HG03159 (cell line): ENCODE results near the gene PEMT.

Experiments
- ATAC-seq: cut with Tn5 transposase; IDR thresholded peaks from one replicate; pipeline ENCODE4 v1.9.1; 2021; ENCODE audit warnings: mild to moderate bottlenecking, moderate library complexity; ENCODE audit not compliant: unreplicated experiment

The PEMT gene

GRCh38 chr17:17516941-17517720 lies 74.4 kb downstream of the PEMT start:
- ATAC-seq: no peak

GRCh38 chr17:17515934-17516930 lies 75.3 kb downstream of the PEMT start:
- ATAC-seq: no peak

DNA sequence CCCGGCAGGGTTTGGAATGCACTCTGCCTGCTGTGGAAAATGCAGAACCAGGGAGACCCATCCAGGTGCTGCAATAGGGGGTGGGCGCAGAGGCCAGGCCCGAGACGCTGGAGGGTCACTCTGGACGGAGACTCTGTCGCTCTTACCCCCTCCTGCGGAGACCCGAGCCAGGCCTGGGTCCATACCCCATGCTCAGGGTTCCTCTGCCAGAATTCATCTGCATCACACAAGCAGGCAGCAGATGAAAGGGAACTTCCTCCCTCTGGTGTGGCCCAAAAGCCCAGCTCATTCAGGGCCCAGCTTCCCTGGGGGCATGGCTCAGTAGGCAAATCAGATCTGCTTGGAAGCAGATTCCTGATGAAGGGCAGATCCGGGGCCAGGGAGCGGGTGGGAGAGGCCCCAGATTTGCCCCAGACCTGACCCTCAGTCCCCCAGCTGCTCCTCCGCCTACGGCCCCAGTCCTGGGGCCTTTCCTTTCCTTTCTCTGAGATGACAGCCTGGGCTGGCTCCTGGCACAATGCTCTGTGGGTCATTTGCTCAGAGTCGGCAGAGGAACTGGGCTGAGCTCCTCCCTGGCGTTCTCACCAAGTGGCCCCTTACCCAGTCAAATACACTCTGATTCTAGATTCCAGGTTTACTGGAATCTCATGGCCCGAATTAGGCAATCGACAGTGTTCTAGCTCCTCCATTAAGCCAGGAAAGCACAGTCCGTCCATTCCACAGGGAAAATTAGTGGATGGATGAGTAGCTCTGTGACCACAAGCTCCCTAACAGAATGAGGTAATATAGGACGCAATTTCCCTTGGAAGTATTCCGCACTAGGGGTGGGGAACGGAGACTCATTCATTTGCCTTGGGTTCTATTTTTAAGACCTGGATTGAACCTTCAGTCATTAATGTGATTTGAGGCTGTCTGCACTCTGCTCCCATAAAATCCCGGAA lies 76.2 kb downstream of the PEMT start:
- ATAC-seq: no peak

GRCh38 chr17:17514361-17514992 lies 77.0 kb downstream of the PEMT start:
- ATAC-seq: no peak

GRCh38 chr17:17513626-17514025 lies 77.9 kb downstream of the PEMT start:
- ATAC-seq: no peak

GRCh38 chr17:17512866-17513265 lies 78.6 kb downstream of the PEMT start:
- no peak for ATAC-seq

DNA sequence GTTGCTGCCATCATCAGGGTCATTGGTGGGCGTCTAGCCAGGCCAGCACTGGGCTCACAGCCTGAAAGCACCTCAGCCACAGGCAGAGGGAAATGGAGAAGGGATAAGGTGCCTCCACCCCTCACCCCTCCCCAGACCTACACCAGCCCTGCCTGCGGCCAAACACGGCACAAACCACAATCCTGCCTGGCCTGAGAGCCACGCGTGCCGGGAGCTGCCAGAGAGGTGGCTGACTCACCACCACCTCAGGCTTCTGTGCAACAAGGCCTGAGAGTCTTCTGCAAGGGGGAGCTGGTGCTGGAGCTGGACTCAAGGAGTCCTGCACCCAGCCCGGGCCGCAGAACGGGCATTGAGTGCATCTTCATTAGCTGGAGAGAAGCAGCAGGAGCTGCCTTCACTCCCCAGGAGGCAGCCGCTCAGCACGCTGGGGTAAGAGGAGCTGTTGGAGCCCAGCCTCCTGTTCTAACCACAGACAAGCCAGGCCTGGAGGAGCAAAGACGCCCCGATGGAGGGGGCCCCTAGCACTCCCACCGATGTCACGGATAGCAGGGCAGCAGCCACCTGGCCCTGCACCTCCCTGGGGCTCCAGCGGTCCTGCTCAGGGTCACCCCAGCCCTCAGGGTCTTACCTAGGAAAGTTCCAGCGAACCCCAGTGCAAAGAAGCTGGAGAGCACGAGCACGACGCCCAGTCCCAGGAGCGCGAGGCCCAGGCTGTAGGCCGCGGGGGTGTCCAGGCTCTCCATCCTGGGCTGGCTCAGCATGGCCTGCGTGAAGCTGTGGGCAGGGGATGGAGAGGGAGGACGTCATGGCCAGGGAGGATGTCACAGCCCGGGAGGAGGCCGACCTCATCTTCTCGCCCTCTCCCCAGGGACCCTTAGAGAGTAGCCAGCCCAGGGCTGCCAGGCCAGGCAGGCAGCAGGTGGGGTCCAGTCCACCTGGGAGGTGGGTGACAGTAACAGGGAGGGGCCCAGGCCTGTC lies 79.3 kb downstream of the PEMT start:
- no peak for ATAC-seq

GRCh38 chr17:17511293-17511741 lies 80.2 kb downstream of the PEMT start:
- no peak for ATAC-seq

- no peak for ATAC-seq
Measured at GRCh38 chr17:17510456-17511292, 80.8 kb downstream of the PEMT start.

DNA sequence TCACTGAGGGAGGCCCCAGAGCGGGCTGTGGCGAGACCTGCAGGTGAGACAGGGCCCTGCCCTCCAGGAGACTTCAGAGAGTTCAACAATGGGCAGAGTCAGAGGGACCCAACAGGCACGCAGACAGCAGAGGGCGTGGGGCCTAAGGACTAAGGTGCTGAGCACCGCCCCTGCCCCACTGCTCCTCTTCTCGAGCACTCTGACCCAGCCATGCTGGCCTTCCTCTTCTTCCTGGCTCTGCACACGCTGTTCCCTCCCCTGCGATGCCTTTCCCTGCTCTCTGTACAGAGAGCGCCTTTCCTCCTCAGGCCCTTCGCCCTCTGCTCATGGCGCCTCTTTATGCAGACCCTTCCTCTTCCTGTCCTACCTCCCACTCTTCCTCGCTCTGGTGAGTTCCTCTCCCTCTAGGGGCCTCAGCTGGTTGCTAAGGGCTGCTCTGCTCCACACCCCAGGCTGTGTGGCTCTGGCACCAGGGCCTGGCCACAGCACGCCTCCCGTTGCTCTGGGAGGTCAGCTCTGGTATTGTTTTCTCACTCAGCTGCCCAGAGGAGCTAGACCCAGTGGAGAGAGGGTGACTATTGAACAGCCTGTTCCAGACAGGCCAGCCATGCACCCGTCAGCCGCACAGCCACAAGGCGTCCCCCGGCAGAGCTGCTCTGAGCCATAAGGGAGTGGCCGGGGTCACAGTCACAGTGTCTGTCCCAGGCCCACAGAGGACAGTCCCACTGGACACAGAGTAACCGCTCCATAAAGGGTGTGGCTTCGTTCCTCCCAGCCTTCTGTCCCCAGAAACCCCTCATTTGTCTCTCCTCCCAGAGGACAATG lies 81.7 kb downstream of the PEMT start:
- ATAC-seq: no peak

DNA sequence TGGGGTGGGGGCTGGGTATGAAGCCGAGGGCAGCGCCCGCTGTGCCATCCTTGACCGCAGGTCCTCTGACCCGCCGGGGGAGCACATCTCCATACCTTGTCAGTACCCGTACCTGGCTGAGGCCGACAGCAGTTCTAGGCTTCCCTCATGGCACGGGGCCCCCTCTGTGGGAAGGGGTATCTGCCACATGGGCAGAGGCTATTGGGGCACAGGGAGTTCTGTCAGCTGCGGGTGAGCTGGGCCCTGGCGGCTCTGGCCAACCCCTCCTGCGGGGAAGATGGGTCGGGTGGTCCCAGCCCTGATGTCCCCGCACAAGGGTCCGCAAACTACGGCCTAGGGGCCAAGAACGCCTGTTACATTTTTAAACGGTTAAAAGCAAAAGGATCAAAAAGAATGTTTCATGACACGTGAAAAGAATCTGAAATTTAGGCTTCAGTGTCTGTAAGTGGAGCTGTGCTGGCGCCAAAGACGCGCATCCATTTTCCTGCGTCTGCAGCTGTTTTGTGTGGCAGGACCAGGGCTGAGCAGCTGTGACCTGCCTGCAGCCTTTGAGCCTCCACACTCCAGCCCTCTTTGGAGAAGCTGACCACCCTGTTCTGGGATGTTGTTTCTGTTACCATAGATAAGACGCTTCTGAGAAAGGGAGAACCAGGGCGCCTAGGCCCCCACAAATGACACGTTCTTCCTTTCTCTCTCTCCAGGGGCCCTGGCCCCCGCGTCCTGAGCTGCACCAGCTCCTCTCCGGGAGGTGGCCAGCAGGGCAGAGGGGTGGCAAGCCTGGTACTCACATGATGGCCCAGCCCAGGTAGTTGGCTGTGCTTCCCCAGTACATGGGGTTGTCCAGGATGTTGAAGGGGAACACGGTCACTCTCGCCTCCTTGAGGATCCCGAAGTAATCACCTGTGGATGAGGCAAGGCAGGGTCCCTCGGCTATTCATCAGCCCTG lies 82.6 kb downstream of the PEMT start:
- ATAC-seq: no peak

DNA sequence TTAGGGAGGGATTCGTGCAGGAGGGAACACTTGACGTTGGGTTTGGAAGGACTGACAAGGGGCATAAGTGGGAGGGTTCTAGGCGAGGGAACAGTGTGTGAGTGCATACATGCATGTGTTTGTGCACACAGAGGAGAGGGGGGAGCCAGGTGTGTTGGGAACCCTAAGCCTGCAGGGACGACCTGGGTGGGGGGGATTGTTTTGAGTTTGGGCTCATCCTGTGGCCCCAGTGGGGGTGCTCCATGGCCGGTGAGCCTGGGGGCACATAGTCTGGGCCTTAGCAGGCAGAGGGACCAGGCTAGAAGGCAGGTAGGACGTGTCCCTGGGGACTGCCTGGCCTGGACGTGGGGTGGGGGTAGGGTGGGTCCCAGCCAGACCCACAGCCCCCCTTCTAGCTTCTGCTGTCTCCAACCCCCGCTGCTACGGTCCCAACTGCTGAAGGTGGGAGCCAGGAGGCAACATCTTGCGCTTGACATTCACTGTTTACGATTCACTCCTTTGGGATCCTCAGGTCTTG lies 83.4 kb downstream of the PEMT start:
- ATAC-seq: no peak

GRCh38 chr17:17507465-17508011 lies 84.0 kb downstream of the PEMT start:
- ATAC-seq: no peak

- no peak for ATAC-seq
Measured at GRCh38 chr17:17506893-17507464, 84.5 kb downstream of the PEMT start.

DNA sequence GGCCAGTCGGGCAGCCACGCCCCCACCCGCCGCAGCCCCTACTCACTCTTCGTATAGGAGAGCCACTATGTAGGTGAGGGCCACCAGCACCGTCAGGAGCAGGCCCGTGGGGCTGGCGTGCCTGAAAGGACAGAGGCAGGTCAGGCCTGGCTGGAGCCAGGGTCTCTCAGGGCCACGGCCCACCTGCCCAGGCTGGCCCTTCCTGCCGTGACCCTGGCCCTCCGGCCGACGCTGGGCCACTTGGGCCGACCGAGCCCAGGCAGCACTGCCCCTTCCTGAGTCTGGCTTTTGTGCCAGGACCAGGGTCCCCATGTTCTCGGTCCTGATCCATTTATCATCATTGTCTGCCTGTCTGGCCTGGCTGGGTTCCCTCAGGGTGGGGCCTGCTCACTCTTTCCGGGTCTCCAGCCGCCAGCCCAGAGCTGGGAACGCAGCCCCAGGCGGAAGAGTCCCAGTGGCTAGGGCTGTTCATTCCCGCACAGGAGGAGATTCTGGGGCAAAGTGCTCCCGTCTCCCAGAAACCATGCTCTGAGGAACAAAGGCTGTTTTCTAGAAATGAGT lies 85.2 kb downstream of the PEMT start:
- no peak for ATAC-seq
